Vagina (tissue), 2 donors: ENCODE measurements around the gene DMAC2. TPM values are rescaled to one million over a fixed set of nuclear protein-coding genes. Genes with fewer than 3 reads are reported as not detected.
A peak's percentile ranks its signal among the peaks of the same experiment; 100 is the strongest.

Experiments used
- DNase-seq, 2 donors: peaks; one replicate each; pipeline ENCODE4 v3.0.0-alpha.2; 2017; ENCODE audit errors: extremely low spot score in 2 of 2
- H3K27ac ChIP-seq: fragments of 200-600 bp; sonication (generic); one replicate; pipeline ENCODE4 v1.5.1; 2019
- H3K27me3 ChIP-seq: fragments of 200-600 bp; sonication (generic); one replicate; pipeline ENCODE4 v1.5.1; 2019
- H3K36me3 ChIP-seq, 2 donors: fragments of 200-600 bp; sonication (generic); one replicate each; pipeline ENCODE4 v1.5.1; 2017 to 2019
- H3K4me1 ChIP-seq: fragments of 200-600 bp; sonication (generic); one replicate; pipeline ENCODE4 v1.5.1; 2019
- H3K4me3 ChIP-seq, 2 donors: fragments of 200-600 bp; sonication (generic); 1 replicate in 1 of 2; 2 replicates in 1 of 2; pipeline ENCODE4 v1.5.1; 2016 to 2019
- H3K9me3 ChIP-seq: fragments of 200-600 bp; sonication (generic); one replicate; pipeline ENCODE4 v1.5.1; 2019
- POLR2A ChIP-seq, 2 donors: fragments of 450-650 bp; IDR thresholded peaks; one replicate each; pipeline ENCODE4 v1.6.1; 2017; ENCODE audit warnings: antibody characterized with exemption in 2 of 2, mild to moderate bottlenecking in 2 of 2, moderate library complexity in 2 of 2
- POLR2AphosphoS5 ChIP-seq, 2 donors: sonication (generic); formaldehyde crosslinking; IDR thresholded peaks; one replicate each; pipeline ENCODE4 v1.9.0; 2017; ENCODE audit warnings: antibody characterized with exemption in 2 of 2, mild to moderate bottlenecking in 2 of 2, low read depth in 1 of 2; ENCODE audit not compliant: insufficient read depth in 1 of 2
- intact Hi-C: fragments of 100-400 bp; cut with DNase I; formaldehyde crosslinking; loops from one replicate; pipeline ENCODE4 v1.15.1; 2023
- total RNA-seq: library from RNA; depleted of rRNA; stranded (reverse); fragments of >200 nt; gene quantifications from one replicate; pipeline ENCODE4 v1.2.3, GENCODE V29; 2016
- TF ChIP-seq, protein P1 (sequence below), 3 experiments: fragments of 450-650 bp in 2 of 3; fragments of 200-600 bp in 1 of 3; sonication (generic) in 1 of 3; IDR thresholded peaks; one replicate each; pipeline ENCODE4 v1.5.1; 2017 to 2019; ENCODE audit warnings: antibody characterized with exemption in 3 of 3, mild to moderate bottlenecking in 2 of 3, moderate library complexity in 2 of 3

DMAC2 gene
- total RNA-seq, 1 donor from 2014 or later, result 39.8 TPM

DNA sequence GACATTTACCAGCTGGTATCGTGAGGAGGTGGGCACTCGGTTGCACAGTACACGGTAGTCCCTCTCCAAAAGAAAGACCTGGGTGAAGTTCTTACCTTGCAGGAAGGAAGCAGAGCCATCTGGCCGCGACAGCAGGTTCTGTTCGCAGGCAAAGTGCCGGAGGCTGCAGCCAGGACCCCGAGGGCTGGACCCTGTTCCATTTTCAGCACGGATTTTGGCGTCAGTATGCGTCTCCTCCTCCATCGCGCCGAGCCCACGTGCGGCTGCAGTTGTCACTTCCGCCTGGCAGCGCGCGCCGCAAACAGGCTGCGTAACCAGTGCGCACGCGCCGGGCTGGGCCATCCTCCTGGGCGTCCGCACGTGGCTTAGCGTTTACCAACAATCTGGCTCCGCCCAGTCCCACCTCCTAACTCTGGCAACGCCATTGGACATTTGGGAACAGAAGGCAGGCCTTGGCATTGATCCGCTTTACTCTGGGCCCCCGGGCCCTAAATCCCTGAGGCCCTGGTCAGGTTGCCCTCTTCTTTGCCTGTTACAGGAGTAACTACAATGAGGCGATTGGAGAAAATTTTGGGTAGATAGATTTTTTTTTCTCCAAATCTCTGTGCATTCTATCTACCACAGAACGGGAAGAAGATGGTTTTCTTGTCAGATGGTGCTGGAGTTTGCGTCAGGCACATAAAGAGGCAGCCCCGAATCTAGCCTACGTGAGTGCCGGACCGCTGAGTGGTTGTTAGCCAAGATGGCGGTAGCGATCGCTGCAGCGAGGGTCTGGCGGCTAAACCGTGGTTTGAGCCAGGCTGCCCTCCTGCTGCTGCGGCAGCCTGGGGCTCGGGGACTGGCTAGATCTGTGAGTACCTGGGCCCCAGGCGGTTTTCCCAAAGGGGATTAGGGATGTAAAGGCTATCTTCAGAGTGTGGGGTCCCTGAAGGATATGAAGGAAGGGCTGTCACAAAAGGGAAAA lies 42.3 kb downstream of the DMAC2 start, which contains the start of the genes BCKDHA and EXOSC5:
TSS of gene BCKDHA (plus strand) at position 733 of the 964 bp plus-strand sequence. CDS start at position 743, 10 bp downstream.
TSS of gene EXOSC5 (minus strand) at position 274 of the 964 bp plus-strand sequence. CDS start at position 243, 31 bp downstream.
- intact Hi-C loops, result no loop called here
- no peaks in the 10 kb centered on the region for H3K9me3 ChIP-seq
- TF ChIP-seq POLR2AphosphoS5 (IDR thresholded peaks at IDR 0.05; ENCODE audit: insufficient read depth in 1 of 2, low read depth in 1 of 2) (peak; percentile 86 to 99), POLR2A (IDR thresholded peaks at IDR 0.05) (no peak)
- no peaks in the 10 kb centered on the region for H3K36me3 ChIP-seq
- H3K27me3 ChIP-seq, result no peaks in the 10 kb centered on the region
- DNase-seq, result peak; percentile 98 to 99
- peak within 1 kb of the TSS; percentile 90 for H3K27ac ChIP-seq
- peak within 1 kb of the TSS; percentile 71 to 98 for H3K4me3 ChIP-seq
- peaks cover 54% of the 10 kb centered on the region for H3K4me1 ChIP-seq

DNA sequence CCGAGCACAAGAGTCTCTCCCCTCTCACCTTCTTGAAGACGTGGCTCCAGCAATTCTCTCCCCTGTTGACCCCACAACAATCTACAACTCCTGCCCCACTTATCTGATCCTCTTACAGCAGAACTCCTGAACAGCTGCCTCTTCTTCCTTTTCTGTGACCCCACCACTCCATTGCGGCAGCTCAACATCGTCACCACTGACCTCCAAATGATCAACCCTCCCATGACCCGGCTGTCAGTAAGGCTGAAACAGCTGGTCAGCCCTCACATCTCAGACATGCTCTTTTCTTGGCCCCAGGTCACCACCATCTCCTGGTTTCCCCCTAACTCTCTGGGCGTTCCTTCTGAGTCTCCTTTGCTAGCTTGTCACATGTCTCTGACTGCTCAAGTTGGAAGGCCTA lies 44.4 kb downstream of the DMAC2 start:
- no peak for DNase-seq
- TF ChIP-seq, protein P1, sequence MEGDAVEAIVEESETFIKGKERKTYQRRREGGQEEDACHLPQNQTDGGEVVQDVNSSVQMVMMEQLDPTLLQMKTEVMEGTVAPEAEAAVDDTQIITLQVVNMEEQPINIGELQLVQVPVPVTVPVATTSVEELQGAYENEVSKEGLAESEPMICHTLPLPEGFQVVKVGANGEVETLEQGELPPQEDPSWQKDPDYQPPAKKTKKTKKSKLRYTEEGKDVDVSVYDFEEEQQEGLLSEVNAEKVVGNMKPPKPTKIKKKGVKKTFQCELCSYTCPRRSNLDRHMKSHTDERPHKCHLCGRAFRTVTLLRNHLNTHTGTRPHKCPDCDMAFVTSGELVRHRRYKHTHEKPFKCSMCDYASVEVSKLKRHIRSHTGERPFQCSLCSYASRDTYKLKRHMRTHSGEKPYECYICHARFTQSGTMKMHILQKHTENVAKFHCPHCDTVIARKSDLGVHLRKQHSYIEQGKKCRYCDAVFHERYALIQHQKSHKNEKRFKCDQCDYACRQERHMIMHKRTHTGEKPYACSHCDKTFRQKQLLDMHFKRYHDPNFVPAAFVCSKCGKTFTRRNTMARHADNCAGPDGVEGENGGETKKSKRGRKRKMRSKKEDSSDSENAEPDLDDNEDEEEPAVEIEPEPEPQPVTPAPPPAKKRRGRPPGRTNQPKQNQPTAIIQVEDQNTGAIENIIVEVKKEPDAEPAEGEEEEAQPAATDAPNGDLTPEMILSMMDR (IDR thresholded peaks at IDR 0.05), result no peak
- TF ChIP-seq POLR2A (IDR thresholded peaks at IDR 0.05) (no peak), POLR2AphosphoS5 (IDR thresholded peaks at IDR 0.05; ENCODE audit: insufficient read depth in 1 of 2, low read depth in 1 of 2) (no peak)
- Histone ChIP-seq H3K36me3 (peaks cover 0 to 3% of the 10 kb centered on the region in 2 donors), H3K27me3 (no peaks in the 10 kb centered on the region), H3K9me3 (no peaks in the 10 kb centered on the region), H3K4me1 (peaks cover 39% of the 10 kb centered on the region), H3K4me3 (no peak overlapping the region), H3K27ac (no peak overlapping the region)
- intact Hi-C loops, result no loop called here

DNA sequence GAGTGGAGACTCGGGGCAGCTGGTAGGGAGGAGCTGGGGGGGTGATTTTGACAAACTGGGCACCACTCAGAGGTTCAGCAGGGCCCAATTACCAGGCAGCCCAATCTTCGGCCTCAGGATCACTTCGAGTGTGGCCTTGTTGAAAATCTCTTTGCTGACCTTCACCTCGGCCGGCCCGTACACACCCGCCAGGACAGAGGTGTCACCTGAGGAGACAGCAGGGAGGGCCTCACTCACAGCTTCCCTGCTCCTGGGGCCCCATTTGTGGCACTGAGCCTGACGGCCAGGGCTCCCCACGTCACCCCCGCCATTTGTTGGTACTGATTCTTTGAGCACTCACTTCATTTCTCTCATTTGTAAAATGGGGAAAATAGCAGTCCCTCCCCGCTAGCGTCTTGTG lies 46.9 kb downstream of the DMAC2 start:
- H3K4me3 ChIP-seq, result no peak overlapping the region
- TF ChIP-seq POLR2A (IDR thresholded peaks at IDR 0.05) (no peak), POLR2AphosphoS5 (IDR thresholded peaks at IDR 0.05; ENCODE audit: insufficient read depth in 1 of 2, low read depth in 1 of 2) (no peak)
- TF ChIP-seq, protein P1 (IDR thresholded peaks at IDR 0.05), result no peak
- peaks cover 0 to 26% of the 10 kb centered on the region in 2 donors for H3K36me3 ChIP-seq
- intact Hi-C loops, result no loop called here
- no peaks in the 10 kb centered on the region for H3K9me3 ChIP-seq
- peaks cover 18% of the 10 kb centered on the region for H3K4me1 ChIP-seq
- no peaks in the 10 kb centered on the region for H3K27me3 ChIP-seq
- no peak overlapping the region for H3K27ac ChIP-seq
- DNase-seq, result no peak

DNA sequence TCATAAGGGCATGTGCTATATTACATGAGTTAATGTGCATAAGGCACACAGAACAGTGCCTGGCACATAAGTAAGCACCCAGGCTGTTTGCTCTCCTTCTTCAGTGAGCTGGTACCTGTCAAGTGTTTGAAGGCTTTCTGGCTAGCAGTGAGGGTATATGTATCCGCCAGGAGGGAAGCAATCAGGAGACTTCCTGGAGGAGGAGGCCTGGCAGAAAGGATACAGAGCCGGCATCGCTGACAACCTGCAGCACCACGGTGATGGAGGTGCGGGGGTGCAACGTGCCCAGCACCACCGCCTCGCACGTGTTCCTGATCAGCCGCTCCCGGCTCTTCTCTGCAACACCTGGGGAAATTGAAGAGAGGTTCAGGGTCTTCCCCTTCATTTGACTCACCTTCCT lies 48.1 kb downstream of the DMAC2 start:
- Histone ChIP-seq H3K27me3 (no peaks in the 10 kb centered on the region), H3K4me1 (peaks cover 14% of the 10 kb centered on the region), H3K4me3 (no peak overlapping the region), H3K9me3 (no peaks in the 10 kb centered on the region), H3K36me3 (peaks cover 0 to 27% of the 10 kb centered on the region in 2 donors), H3K27ac (no peak overlapping the region)
- no peak for DNase-seq
- intact Hi-C loops, result no loop called here
- TF ChIP-seq POLR2A (IDR thresholded peaks at IDR 0.05) (no peak), POLR2AphosphoS5 (IDR thresholded peaks at IDR 0.05; ENCODE audit: insufficient read depth in 1 of 2, low read depth in 1 of 2) (no peak)
- TF ChIP-seq, protein P1 (IDR thresholded peaks at IDR 0.05), result no peak

DNA sequence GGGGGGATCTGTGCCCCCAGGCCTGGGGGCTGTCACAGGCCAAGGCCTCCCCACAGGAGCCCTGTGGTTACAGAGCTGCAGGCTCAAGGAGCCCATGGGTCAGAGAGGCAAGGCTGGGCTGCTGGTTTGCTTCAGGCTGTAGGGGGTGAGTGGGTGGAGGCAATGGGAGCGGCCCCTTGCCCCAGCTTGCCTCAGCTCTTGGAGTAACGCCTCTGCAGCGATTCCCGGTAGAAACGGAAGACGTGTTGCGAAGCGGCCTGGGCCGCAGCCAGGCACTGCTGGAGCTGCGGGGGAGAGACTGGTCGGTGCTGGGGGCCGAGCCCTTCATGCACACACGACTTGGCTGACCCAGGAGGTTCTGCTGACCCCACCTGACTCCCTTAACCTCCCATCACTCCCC lies 53.3 kb downstream of the DMAC2 start:
- H3K9me3 ChIP-seq, result no peaks in the 10 kb centered on the region
- peaks cover 0 to 33% of the 10 kb centered on the region in 2 donors for H3K36me3 ChIP-seq
- no peaks in the 10 kb centered on the region for H3K4me1 ChIP-seq
- intact Hi-C loops, result no loop called here
- no peak for DNase-seq
- no peak overlapping the region for H3K4me3 ChIP-seq
- TF ChIP-seq POLR2A (IDR thresholded peaks at IDR 0.05), result no peak
- TF ChIP-seq, protein P1 (IDR thresholded peaks at IDR 0.05), result no peak
- no peak for TF ChIP-seq POLR2AphosphoS5 (IDR thresholded peaks at IDR 0.05; ENCODE audit: insufficient read depth in 1 of 2, low read depth in 1 of 2)
- H3K27me3 ChIP-seq, result no peaks in the 10 kb centered on the region
- H3K27ac ChIP-seq, result no peak overlapping the region
